ENCODE measurements around the gene USP31.

DNA sequence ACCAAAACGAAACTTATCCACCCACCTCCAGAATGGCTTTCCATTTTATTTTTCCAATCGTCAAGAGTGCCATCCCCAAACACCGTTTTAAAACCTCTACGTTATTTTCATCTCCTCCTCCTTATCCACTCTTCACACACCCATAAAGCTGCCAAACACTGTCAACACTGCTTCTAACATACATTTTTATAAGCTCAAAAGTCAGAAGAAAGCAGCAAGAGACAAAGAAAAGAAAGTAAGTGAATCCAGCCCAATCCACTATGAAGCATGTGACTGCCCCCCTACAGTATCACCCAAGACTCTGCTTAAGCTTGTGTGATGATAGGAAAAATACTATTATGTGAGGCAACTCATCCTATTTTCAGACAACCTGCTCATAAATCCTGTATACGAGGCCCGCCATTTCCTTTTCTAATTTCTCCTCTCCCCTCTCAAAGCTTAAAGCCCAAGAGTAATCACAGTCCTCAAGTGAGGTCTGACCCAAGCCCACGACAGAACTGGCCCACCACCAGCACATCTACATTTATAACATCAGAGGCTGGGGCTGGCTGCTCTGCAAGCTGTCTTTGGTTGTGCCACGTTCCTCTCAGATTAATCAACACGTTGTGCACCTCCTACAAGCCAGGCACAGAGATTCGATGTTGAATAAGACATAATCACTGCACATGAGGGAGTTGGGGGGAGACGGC is 16.3 kb downstream of the USP31 start:
- TF ChIP-seq CTCF (IDR thresholded peaks at IDR 0.05) = no peak
- no peak for TF ChIP-seq POLR2AphosphoS5 (IDR thresholded peaks at IDR 0.05; ENCODE audit: insufficient read depth in 1 of 2, low read depth in 1 of 2)
- no peak for TF ChIP-seq POLR2A (IDR thresholded peaks at IDR 0.05)

Measured in vagina (tissue), 2 donors.